Gastroesophageal sphincter (tissue), 4 donors: ENCODE results near the gene GPR15LG. TPM values are rescaled to one million over a fixed set of nuclear protein-coding genes. Genes with fewer than 3 reads are reported as not detected.

Experiments
- ATAC-seq: fragments of 150-250 bp; one replicate; pipeline ENCODE4 v1.9.1; 2016; ENCODE audit warnings: mild to moderate bottlenecking, moderate library complexity
- H3K27ac ChIP-seq, 4 donors: fragments of 200-600 bp; sonication (generic) in 3 of 4; 1 replicate in 3 of 4; 2 replicates in 1 of 4; pipeline ENCODE4 v1.5.1; 2016 to 2019
- H3K27me3 ChIP-seq: fragments of 200-600 bp; sonication (generic); one replicate; pipeline ENCODE4 v1.5.1; 2019
- H3K36me3 ChIP-seq, 2 donors: fragments of 200-600 bp; sonication (generic); one replicate each; pipeline ENCODE4 v1.5.1; 2019; ENCODE audit warnings: control low read depth in 1 of 2
- H3K4me1 ChIP-seq, 3 donors: fragments of 200-600 bp; sonication (generic); 1 replicate in 2 of 3; 2 replicates in 1 of 3; pipeline ENCODE4 v1.5.1; 2016 to 2019; ENCODE audit warnings: control low read depth in 2 of 3
- H3K4me3 ChIP-seq, 2 donors: fragments of 200-600 bp; sonication (generic); one replicate each; pipeline ENCODE4 v1.5.1; 2019; ENCODE audit warnings: mild to moderate bottlenecking in 1 of 2, moderate library complexity in 1 of 2
- H3K9me3 ChIP-seq, 3 donors: fragments of 200-600 bp; sonication (generic); one replicate each; pipeline ENCODE4 v1.5.1; 2017 to 2019; ENCODE audit warnings: control low read depth in 2 of 3
- EP300 ChIP-seq: sonication (generic); formaldehyde crosslinking; IDR thresholded peaks from one replicate; pipeline ENCODE4 v1.6.1; 2017; ENCODE audit warnings: antibody characterized with exemption, mild to moderate bottlenecking
- POLR2A ChIP-seq, 2 donors: fragments of 450-650 bp; IDR thresholded peaks; one replicate each; pipeline ENCODE4 v1.6.1; 2017; ENCODE audit warnings: antibody characterized with exemption in 2 of 2, mild to moderate bottlenecking in 2 of 2, moderate library complexity in 1 of 2
- POLR2AphosphoS5 ChIP-seq: sonication (generic); formaldehyde crosslinking; IDR thresholded peaks from one replicate; pipeline ENCODE4 v1.6.1; 2017; ENCODE audit warnings: antibody characterized with exemption
- WGBS, 2 donors: methylation state at CpG; one replicate each; pipeline ENCODE4 v1.1.5; 2018; ENCODE audit warnings: low coverage in 1 of 2; 5-methylcytosine and 5-hydroxymethylcytosine counted together
- total RNA-seq, 4 donors: library from RNA; depleted of rRNA; stranded (reverse); fragments of >200 nt; gene quantifications; one replicate each; pipeline ENCODE4 v1.1.0, GENCODE V29; 2016
- TF ChIP-seq, protein P1 (sequence below), 4 experiments: fragments of 200-600 bp in 2 of 4; fragments of 450-650 bp in 2 of 4; sonication (generic) in 1 of 4; IDR thresholded peaks; one replicate each; pipeline ENCODE4 v1.5.1; 2017 to 2019; ENCODE audit warnings: antibody characterized with exemption in 4 of 4, mild to moderate bottlenecking in 2 of 4, moderate library complexity in 2 of 4

GPR15LG gene
- total RNA-seq, 4 donors from 2014 or later, result 1.2 to 10.1 TPM; not detected in 2

GRCh38 chr10:84184517-84184916 is 10.9 kb downstream of the GPR15LG start:
- no peak overlapping the region for H3K4me3 ChIP-seq
- WGBS, 2 donors, result 50 to 58% methylated on average over 2 to 3 of the region's 4 CpGs
- ATAC-seq, result no peak
- H3K9me3 ChIP-seq, result no peaks in the 10 kb centered on the region
- H3K27ac ChIP-seq, result no peak overlapping the region
- TF ChIP-seq, protein P1, sequence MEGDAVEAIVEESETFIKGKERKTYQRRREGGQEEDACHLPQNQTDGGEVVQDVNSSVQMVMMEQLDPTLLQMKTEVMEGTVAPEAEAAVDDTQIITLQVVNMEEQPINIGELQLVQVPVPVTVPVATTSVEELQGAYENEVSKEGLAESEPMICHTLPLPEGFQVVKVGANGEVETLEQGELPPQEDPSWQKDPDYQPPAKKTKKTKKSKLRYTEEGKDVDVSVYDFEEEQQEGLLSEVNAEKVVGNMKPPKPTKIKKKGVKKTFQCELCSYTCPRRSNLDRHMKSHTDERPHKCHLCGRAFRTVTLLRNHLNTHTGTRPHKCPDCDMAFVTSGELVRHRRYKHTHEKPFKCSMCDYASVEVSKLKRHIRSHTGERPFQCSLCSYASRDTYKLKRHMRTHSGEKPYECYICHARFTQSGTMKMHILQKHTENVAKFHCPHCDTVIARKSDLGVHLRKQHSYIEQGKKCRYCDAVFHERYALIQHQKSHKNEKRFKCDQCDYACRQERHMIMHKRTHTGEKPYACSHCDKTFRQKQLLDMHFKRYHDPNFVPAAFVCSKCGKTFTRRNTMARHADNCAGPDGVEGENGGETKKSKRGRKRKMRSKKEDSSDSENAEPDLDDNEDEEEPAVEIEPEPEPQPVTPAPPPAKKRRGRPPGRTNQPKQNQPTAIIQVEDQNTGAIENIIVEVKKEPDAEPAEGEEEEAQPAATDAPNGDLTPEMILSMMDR (IDR thresholded peaks at IDR 0.05), result no peak
- TF ChIP-seq POLR2A (IDR thresholded peaks at IDR 0.05), result no peak
- no peak for TF ChIP-seq POLR2AphosphoS5
- TF ChIP-seq EP300, result no peak
- no peaks in the 10 kb centered on the region for H3K36me3 ChIP-seq
- H3K4me1 ChIP-seq, result no peaks in the 10 kb centered on the region
- H3K27me3 ChIP-seq, result peaks cover 45% of the 10 kb centered on the region

DNA sequence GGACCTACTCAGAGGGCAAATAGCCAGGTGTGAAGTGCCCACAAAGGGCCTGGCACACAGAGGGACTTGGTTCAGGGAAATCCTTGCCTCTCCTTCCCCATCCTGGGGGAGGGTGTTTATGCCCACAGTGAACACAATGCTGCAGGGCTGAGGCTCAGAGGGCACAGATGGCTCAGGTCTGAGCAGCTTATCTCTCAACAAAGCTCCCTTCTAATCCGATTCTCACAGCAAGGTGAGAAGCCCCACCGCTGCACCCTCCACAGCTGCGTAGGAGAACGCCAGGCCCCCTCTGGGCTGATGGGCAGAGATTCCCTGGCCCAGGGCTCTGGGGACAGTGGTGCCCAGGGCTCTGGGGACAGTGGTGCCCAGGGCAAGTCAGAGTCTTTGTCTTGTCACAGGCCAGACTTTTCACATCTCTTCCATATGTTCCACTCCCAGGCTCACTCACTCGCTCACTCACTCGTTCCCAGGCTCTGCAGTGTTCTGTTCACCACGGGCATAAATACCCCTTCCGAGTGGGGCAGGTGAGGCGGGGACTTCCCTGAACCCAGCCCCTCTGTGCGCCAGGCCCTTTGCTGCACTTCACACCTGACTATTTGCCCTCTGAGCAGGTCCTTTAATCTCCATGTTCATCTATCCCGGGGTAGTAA is 12.1 kb downstream of the GPR15LG start:
- H3K27ac ChIP-seq, result no peak overlapping the region
- no peaks in the 10 kb centered on the region for H3K9me3 ChIP-seq
- H3K4me1 ChIP-seq, result no peaks in the 10 kb centered on the region
- TF ChIP-seq POLR2AphosphoS5 (no peak), POLR2A (IDR thresholded peaks at IDR 0.05) (no peak), EP300 (no peak)
- TF ChIP-seq, protein P1 (IDR thresholded peaks at IDR 0.05), result no peak
- peaks cover 54% of the 10 kb centered on the region for H3K27me3 ChIP-seq
- H3K4me3 ChIP-seq, result no peak overlapping the region
- no peaks in the 10 kb centered on the region for H3K36me3 ChIP-seq
- ATAC-seq, result no peak
- 90% methylated on average over 6 of the region's 11 CpGs; no CpG with 5 or more reads in 1 of the 2 donors for WGBS, 2 donors

DNA sequence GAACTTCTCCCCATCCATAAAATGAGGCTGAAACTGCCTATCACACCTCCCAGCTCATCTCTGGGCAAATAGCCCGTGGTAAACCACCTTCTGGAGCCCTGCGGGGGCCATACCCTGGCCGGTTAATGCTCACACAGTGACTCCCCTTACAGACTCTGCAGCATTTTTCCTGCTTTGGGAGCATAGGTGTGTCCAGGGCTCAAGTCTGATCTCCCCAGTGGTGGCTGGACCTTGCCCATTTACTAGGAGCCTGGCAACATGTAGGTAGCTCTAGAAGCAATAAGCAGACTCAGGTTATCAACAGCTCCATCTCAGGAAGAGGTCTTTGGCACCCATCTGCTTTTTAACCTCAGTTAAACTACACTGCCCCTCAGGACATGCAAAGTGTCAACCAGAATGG is 15.2 kb downstream of the GPR15LG start:
- Histone ChIP-seq H3K27ac (no peak overlapping the region), H3K9me3 (no peaks in the 10 kb centered on the region), H3K27me3 (peaks cover 79% of the 10 kb centered on the region), H3K36me3 (no peaks in the 10 kb centered on the region), H3K4me3 (no peak overlapping the region), H3K4me1 (peaks cover 0 to under 1% (median 0%) of the 10 kb centered on the region in 3 donors)
- WGBS, 2 donors, result no CpG with 5 or more reads among the region's 3 CpGs
- TF ChIP-seq EP300 (no peak), POLR2A (IDR thresholded peaks at IDR 0.05) (no peak), POLR2AphosphoS5 (no peak)
- TF ChIP-seq, protein P1 (IDR thresholded peaks at IDR 0.05), result no peak
- ATAC-seq, result no peak

- H3K27me3 ChIP-seq, result peaks cover 82% of the 10 kb centered on the region
- H3K4me3 ChIP-seq, result no peak overlapping the region
- TF ChIP-seq, protein P1 (IDR thresholded peaks at IDR 0.05), result no peak
- TF ChIP-seq POLR2AphosphoS5 (no peak), EP300 (no peak), POLR2A (IDR thresholded peaks at IDR 0.05) (no peak)
- H3K9me3 ChIP-seq, result no peaks in the 10 kb centered on the region
- H3K36me3 ChIP-seq, result no peaks in the 10 kb centered on the region
- 60% methylated on average over 1 of the region's 3 CpGs; no CpG with 5 or more reads in 1 of the 2 donors for WGBS, 2 donors
- ATAC-seq, result no peak
- H3K4me1 ChIP-seq, result peaks cover 0 to 15% (median 8%) of the 10 kb centered on the region in 3 donors
- H3K27ac ChIP-seq, result no peak overlapping the region
Measured at GRCh38 chr10:84190621-84191020, 17.0 kb downstream of the GPR15LG start.

- no peak for ATAC-seq
- Histone ChIP-seq H3K4me1 (peaks cover 0 to 15% (median 8%) of the 10 kb centered on the region in 3 donors), H3K27me3 (peaks cover 82% of the 10 kb centered on the region), H3K9me3 (no peaks in the 10 kb centered on the region), H3K27ac (no peak overlapping the region), H3K36me3 (no peaks in the 10 kb centered on the region), H3K4me3 (no peak overlapping the region)
- 50% methylated on average over 2 of the region's 5 CpGs; no CpG with 5 or more reads in 1 of the 2 donors for WGBS, 2 donors
- TF ChIP-seq POLR2A (IDR thresholded peaks at IDR 0.05) (no peak), POLR2AphosphoS5 (no peak), EP300 (no peak)
- TF ChIP-seq, protein P1 (IDR thresholded peaks at IDR 0.05), result no peak
Measured at GRCh38 chr10:84191106-84191505, 17.5 kb downstream of the GPR15LG start.
